OCI-LY3 (cell line): ENCODE results near the gene SLC12A6.
A peak's percentile ranks its signal among the peaks of the same experiment; 100 is the strongest.

Experiments
- H2AFZ ChIP-seq: fragments of 200-600, 300-600 bp; shearing (Covaris generic); 2 replicates; pipeline ENCODE4 v1.6.0; 2014; ENCODE audit warnings: antibody characterized with exemption, low read depth, low read length
- H3K27ac ChIP-seq: fragments of 200-600, 300-600 bp; sonication (generic); 2 replicates; pipeline ENCODE4 v1.5.1; 2014; ENCODE audit warnings: mild to moderate bottlenecking, low read length, moderate library complexity, mixed read lengths
- H3K27me3 ChIP-seq: fragments of 200-600, 300-600 bp; sonication (generic); 2 replicates; pipeline ENCODE4 v1.6.1; 2014; ENCODE audit warnings: low read depth, low read length, mixed read lengths
- H3K36me3 ChIP-seq: fragments of 200-600, 300-600 bp; sonication (generic); replicated peaks from 2 replicates; pipeline ENCODE3; 2014; ENCODE audit warnings: low read depth, low read length, mixed read lengths
- H3K4me1 ChIP-seq: fragments of 300-600, 200-600 bp; sonication (generic); 2 replicates; pipeline ENCODE4 v1.6.1; 2014; ENCODE audit warnings: low read length, mixed read lengths
- H3K4me2 ChIP-seq: fragments of 200-600, 300-600 bp; sonication (generic); 2 replicates; pipeline ENCODE4 v1.6.1; 2014; ENCODE audit warnings: low read length, mixed read lengths
- H3K4me3 ChIP-seq: fragments of 300-600, 200-600 bp; sonication (generic); 2 replicates; pipeline ENCODE4 v1.5.1; 2014; ENCODE audit warnings: antibody characterized with exemption, mild to moderate bottlenecking, low read length, moderate library complexity
- H3K79me2 ChIP-seq: fragments of 300-600, 200-600 bp; shearing (Covaris generic); 2 replicates; pipeline ENCODE4 v1.6.1; 2014; ENCODE audit warnings: mild to moderate bottlenecking, low read length, mixed read lengths
- H3K9ac ChIP-seq: fragments of 300-600, 200-600 bp; shearing (Covaris generic); 2 replicates; pipeline ENCODE4 v1.6.0; 2014; ENCODE audit warnings: mild to moderate bottlenecking, low read length, moderate library complexity
- H3K9me3 ChIP-seq: fragments of 200-600, 300-600 bp; shearing (Covaris generic); 2 replicates; pipeline ENCODE4 v1.6.1; 2014; ENCODE audit warnings: low read length, mixed read lengths; ENCODE audit not compliant: insufficient read depth
- H4K20me1 ChIP-seq: fragments of 200-600, 300-600 bp; sonication (generic); 2 replicates; pipeline ENCODE4 v1.6.1; 2016; ENCODE audit warnings: low read length, mixed read lengths; ENCODE audit not compliant: insufficient read depth
- EZH2phosphoT487 ChIP-seq: fragments of 200-600 bp; shearing (Covaris generic); IDR thresholded peaks from 2 replicates; pipeline ENCODE4 v1.6.1; 2018; ENCODE audit warnings: antibody characterized with exemption, mixed run types, low read depth
- TF ChIP-seq, protein P1 (sequence below): fragments of 200-600, 300-600 bp; sonication (generic); IDR thresholded peaks from 2 replicates; pipeline ENCODE4 v1.5.1; 2014; ENCODE audit warnings: antibody characterized with exemption, low read length, low read depth

The SLC12A6 gene

DNA sequence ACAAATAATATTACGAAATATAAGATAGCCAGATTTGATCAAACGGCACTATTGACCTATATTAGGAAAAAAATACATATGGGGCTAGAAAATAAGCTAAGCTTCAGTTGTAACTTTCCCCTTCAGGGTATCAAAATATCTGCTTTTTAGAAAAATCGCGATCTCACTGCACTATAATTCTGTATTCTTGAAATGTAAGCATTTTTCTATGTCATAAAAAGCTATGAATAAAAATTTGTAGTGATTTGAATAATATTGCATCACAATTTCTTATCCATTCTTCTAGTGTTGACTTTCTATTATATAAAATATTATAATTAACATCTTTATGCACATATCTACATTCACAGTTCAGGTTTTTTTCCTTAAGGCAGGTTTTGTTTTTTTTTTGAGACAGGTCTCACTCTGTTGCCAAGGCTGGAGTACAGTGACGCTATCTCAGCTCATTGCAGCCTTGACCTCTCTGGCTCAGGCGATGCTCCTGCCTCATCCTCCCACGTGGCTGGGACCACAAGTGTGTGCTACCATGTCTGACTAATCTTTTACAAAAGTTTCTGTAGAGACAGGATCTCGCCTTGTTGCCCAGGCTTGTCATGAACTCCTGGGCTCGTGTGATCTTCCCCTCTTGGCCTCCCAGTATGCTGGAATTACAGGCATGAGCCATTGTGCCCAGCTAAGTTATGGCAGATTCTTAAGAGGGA is 91.2 kb downstream of the SLC12A6 start:
- no peak overlapping the region for H3K9ac ChIP-seq
- TF ChIP-seq, protein P1, sequence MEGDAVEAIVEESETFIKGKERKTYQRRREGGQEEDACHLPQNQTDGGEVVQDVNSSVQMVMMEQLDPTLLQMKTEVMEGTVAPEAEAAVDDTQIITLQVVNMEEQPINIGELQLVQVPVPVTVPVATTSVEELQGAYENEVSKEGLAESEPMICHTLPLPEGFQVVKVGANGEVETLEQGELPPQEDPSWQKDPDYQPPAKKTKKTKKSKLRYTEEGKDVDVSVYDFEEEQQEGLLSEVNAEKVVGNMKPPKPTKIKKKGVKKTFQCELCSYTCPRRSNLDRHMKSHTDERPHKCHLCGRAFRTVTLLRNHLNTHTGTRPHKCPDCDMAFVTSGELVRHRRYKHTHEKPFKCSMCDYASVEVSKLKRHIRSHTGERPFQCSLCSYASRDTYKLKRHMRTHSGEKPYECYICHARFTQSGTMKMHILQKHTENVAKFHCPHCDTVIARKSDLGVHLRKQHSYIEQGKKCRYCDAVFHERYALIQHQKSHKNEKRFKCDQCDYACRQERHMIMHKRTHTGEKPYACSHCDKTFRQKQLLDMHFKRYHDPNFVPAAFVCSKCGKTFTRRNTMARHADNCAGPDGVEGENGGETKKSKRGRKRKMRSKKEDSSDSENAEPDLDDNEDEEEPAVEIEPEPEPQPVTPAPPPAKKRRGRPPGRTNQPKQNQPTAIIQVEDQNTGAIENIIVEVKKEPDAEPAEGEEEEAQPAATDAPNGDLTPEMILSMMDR, result no peak
- TF ChIP-seq EZH2phosphoT487, result no peak
- no peaks in the 10 kb centered on the region for H4K20me1 ChIP-seq
- no peaks in the 10 kb centered on the region for H3K79me2 ChIP-seq
- H3K27me3 ChIP-seq, result no peaks in the 10 kb centered on the region
- H3K4me1 ChIP-seq, result no peaks in the 10 kb centered on the region
- no peaks in the 10 kb centered on the region for H3K9me3 ChIP-seq
- no peaks in the 10 kb centered on the region for H3K36me3 ChIP-seq
- H3K4me2 ChIP-seq, result no peak overlapping the region
- H2AFZ ChIP-seq, result no peak overlapping the region
- no peak overlapping the region for H3K4me3 ChIP-seq
- no peak overlapping the region for H3K27ac ChIP-seq

DNA sequence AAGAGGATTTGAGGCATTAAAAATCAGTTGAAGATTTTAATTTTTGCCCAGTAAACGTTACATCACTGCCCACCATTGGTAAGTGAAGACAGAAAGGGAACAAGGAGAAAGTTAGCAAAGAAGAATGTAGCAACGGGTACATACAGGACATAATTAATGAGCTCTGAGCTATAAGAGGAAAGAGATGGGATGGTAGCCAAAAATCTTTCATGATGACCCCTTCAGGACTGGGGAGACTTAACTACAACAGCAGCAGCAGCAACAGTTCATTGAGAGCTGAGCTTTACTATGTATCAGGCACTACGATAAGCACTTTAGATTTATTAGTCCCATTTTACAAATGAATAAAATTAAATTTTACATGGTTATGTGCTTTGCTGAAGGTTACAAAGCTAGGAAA is 94.4 kb downstream of the SLC12A6 start:
- no peak overlapping the region for H3K9ac ChIP-seq
- H3K9me3 ChIP-seq, result no peaks in the 10 kb centered on the region
- no peak overlapping the region for H2AFZ ChIP-seq
- H3K79me2 ChIP-seq, result no peaks in the 10 kb centered on the region
- no peaks in the 10 kb centered on the region for H3K27me3 ChIP-seq
- no peak overlapping the region for H3K27ac ChIP-seq
- no peak for TF ChIP-seq EZH2phosphoT487
- TF ChIP-seq, protein P1, result no peak
- H3K4me3 ChIP-seq, result no peak overlapping the region
- H3K36me3 ChIP-seq, result no peaks in the 10 kb centered on the region
- no peak overlapping the region for H3K4me2 ChIP-seq
- H3K4me1 ChIP-seq, result peaks cover 6% of the 10 kb centered on the region
- no peaks in the 10 kb centered on the region for H4K20me1 ChIP-seq

DNA sequence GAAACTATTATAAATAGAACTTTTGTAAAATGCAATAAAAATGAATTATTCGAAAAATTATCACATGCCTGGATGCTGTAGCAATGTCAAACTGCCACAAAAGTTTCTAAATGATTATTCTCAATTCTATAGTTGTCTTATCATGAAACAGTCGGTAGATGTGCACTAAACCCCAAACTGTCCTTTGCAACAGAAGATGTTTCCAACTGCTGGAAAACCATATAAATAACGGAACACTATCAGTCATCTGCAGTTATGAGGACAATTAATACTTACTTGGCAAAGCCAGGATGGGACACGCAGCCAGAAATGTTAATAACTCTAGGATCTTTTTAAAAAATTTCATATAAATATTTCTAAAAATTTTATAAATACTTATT is 95.3 kb downstream of the SLC12A6 start:
- H3K27ac ChIP-seq, result no peak overlapping the region
- H3K9ac ChIP-seq, result no peak overlapping the region
- no peak overlapping the region for H3K4me3 ChIP-seq
- no peaks in the 10 kb centered on the region for H3K79me2 ChIP-seq
- peaks cover 6% of the 10 kb centered on the region for H3K4me1 ChIP-seq
- no peaks in the 10 kb centered on the region for H3K9me3 ChIP-seq
- H3K4me2 ChIP-seq, result no peak overlapping the region
- no peaks in the 10 kb centered on the region for H4K20me1 ChIP-seq
- no peaks in the 10 kb centered on the region for H3K27me3 ChIP-seq
- no peak for TF ChIP-seq EZH2phosphoT487
- TF ChIP-seq, protein P1, result no peak
- H2AFZ ChIP-seq, result no peak overlapping the region
- H3K36me3 ChIP-seq, result no peaks in the 10 kb centered on the region

DNA sequence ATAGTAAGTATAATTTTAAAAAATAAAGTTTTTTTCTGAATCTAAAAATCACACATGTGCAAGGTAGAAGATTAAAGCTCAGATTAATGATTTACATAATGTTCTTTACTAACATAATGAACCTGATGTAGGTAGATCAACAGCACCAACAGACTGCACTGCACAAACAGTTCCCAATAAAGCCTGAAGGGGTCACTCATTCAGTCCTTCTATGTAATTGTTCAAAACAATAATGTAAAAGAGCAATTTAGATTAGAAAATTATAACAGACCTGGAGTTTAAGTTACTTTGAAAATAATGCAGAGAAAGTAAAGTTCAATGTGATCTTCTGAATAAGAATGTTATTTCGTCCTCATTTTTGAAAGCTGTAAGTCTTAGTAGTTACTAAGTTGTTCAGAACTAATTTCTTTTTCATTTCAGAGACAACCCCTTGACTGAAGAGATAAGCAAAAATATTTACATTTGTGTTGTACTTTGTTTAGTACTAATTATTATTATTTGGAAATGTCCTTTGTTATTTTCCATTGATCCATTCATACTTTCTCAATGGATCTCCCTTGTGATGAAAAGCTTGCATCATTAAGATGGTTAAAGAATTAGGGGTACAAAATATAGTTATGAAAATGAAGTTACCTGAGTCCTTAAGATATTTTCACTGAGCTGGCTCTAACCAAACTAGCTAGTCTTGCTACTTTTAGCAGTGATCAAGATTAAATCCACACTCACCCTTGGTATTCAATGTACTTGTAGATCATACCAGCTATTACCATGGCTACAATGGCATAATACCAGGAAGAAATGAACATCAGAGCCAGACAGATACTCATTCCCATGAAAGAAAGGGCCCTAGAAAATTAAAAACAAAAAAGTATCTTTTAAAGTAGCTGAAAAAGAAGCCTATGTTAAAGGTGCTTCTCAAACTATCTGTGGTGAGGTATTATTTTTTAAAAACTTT is 95.9 kb downstream of the SLC12A6 start:
- no peak overlapping the region for H3K9ac ChIP-seq
- no peaks in the 10 kb centered on the region for H3K36me3 ChIP-seq

More for the DNA sequence above, 95.9 kb downstream of the SLC12A6 start:
- Histone ChIP-seq H4K20me1 (no peaks in the 10 kb centered on the region), H3K4me1 (peaks cover 6% of the 10 kb centered on the region), H3K4me3 (no peak overlapping the region), H2AFZ (no peak overlapping the region), H3K9me3 (no peaks in the 10 kb centered on the region), H3K4me2 (no peak overlapping the region), H3K27me3 (no peaks in the 10 kb centered on the region), H3K79me2 (no peaks in the 10 kb centered on the region), H3K27ac (no peak overlapping the region)
- TF ChIP-seq, protein P1, result peak; percentile 70
- no peak for TF ChIP-seq EZH2phosphoT487
